Endothelial cell of hepatic sinusoid (primary cell): Measurements from ENCODE around the gene SCN4A.
"Not testable (repeated sequence)": the region's sequence is repeated elsewhere in the genome, so short reads cannot be mapped to it uniquely, and the experiment has no call there.

ENCODE experiments used
- in situ Hi-C: cut with HindIII; loops from 2 replicates; pipeline ENCODE4 v1.10.0; 2017; ENCODE audit warnings: low sequenced_read_pairs

SCN4A gene

DNA sequence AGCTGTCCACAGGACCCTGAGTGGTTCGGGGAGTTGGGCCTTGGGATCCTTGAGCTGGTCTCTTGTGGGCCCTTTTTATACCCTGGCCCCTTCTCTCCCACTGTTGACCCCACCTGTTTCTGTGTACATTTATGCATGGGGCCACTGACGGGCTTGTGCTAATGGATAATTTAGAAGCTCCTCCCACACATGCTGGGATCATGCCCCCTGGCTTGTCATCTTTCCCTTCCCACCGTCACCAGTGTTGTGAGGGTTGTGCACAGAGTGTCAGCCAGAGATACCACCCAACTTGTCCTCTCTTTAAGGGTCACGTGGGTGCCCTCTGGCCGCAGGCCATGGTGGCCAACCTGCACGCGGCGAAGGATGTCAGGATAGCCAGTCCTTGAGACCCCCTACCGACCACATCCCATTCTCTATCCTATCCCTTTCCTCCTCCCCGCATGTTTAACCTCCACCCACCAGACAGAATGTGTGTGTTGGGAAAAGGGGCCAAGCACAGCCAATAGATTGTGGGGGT, 53.9 kb downstream of the SCN4A start, which contains the start of gene GH1:
GH1 (minus strand) TSS at position 51 of the 517 bp plus-strand sequence. CDS start 63 bp downstream, outside the sequence.
- in situ Hi-C loops, result not testable (repeated sequence)

DNA sequence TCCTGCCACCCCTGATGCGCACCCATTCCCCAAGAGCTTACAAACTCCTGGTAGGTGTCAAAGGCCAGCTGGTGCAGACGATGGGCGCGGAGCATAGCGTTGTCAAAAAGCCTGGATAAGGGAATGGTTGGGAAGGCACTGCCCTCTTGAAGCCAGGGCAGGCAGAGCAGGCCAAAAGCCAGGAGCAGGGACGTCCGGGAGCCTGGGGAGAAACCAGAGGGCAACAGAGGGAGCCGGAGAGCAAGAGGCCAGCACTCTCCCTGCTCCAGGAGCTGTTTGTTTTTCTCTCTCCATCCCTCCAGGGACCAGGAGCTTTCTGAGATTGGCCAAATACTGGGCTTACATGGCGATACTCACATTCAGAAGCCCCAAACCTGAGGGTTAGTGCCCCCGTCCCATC, 54.4 kb downstream of the SCN4A start:
- in situ Hi-C loops, result no loop called here

- in situ Hi-C loops, result no loop called here
Observed at GRCh38 chr17:63917646-63918045, 55.1 kb downstream of the SCN4A start.

GRCh38 chr17:63917206-63917605, 55.5 kb downstream of the SCN4A start:
- in situ Hi-C loops, result not testable (repeated sequence)

- in situ Hi-C loops, result no loop called here
Observed at GRCh38 chr17:63916566-63917185, 56.0 kb downstream of the SCN4A start.

- in situ Hi-C loops, result not testable (repeated sequence)
Observed at GRCh38 chr17:63915753-63916152, 57.0 kb downstream of the SCN4A start.

- in situ Hi-C loops, result no loop called here
Observed at GRCh38 chr17:63914471-63914870, 58.2 kb downstream of the SCN4A start.

GRCh38 chr17:63911657-63912100, 61.0 kb downstream of the SCN4A start:
- in situ Hi-C loops, result no loop called here

- in situ Hi-C loops, result no loop called here
Observed at GRCh38 chr17:63911041-63911635, 61.6 kb downstream of the SCN4A start, which contains the start of gene CSHL1. Gene CSHL1, minus strand, starts transcription at chr17:63911258. Its CDS starts 62 bp downstream, at chr17:63911196.

GRCh38 chr17:63910096-63910495, 62.6 kb downstream of the SCN4A start:
- in situ Hi-C loops, result no loop called here

- in situ Hi-C loops, result not testable (repeated sequence)
Observed at GRCh38 chr17:63909586-63909985, 63.1 kb downstream of the SCN4A start.

DNA sequence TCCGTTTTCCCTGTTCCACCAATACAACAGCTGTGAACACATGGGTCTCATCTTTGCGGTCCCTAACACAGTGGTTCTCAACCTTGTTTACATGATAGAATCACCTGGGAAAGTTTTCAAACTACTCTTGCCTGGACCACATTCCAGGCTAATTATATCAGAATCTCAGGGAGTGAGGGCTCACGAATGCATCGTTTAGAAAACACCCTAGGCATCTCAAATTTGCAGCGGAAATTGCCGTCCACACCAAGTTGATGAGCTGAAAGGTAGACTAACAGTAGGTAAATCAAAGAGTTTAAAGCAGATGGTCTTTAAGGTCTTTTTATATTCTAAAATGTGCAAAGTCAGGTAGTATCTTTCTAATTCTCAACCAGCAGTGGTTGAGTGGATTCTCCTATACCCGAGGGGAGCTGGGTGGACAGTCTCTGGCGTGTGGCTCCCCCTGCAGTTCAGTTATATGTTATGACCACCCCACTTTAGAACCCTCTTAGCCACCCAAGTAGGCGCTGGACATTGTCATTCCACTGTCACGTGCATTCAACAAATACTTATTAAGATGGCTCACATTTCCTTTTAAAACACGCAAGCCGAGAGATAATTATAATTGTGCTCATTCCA, 65.4 kb downstream of the SCN4A start:
- in situ Hi-C loops, result not testable (repeated sequence)

GRCh38 chr17:63904796-63905195, 67.9 kb downstream of the SCN4A start:
- in situ Hi-C loops, result not testable (repeated sequence)

- in situ Hi-C loops, result not testable (repeated sequence)
Observed at GRCh38 chr17:63903787-63904201, 68.9 kb downstream of the SCN4A start.

- in situ Hi-C loops, result not testable (repeated sequence)
Observed at GRCh38 chr17:63901971-63902370, 70.7 kb downstream of the SCN4A start.

GRCh38 chr17:63898899-63899798, 73.6 kb downstream of the SCN4A start:
- in situ Hi-C loops, result not testable (repeated sequence)

GRCh38 chr17:63896524-63897354, 76.0 kb downstream of the SCN4A start, which contains the start of gene CSH1:
Gene CSH1, minus strand, starts transcription at chr17:63896574. Its CDS starts 63 bp downstream, at chr17:63896511.
- in situ Hi-C loops, result not testable (repeated sequence)

- in situ Hi-C loops, result not testable (repeated sequence)
Observed at GRCh38 chr17:63894821-63895220, 77.9 kb downstream of the SCN4A start.

DNA sequence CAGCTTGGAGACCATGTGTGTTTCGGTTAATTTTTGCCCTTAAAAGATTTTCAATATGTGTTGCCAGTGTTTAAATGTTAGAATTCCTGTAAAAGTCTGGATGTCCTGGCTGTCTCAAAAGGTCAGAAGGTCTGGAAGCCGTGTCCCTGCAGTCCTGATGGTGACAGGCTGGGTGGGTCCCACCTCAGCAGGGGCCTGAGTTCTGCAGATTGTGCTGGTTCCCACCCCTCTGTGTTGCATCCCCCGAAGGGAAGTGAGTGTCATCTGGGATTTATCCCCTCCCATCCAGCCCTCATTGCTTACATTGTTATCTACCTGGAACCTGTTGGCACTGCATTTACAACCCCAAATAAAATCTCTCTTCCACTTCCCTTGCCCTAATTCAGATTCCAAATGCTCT, 78.7 kb downstream of the SCN4A start:
- in situ Hi-C loops, result not testable (repeated sequence)
